Measurements from ENCODE around the gene PCDHGC4. TPM values are rescaled to one million over a fixed set of nuclear protein-coding genes. Genes with fewer than 3 reads are reported as not detected.

The PCDHGC4 gene
- total RNA-seq, 1 experiment from 2014 or later, result 0.40 TPM

GRCh38 chr5:141528291-141528984 is 43.6 kb downstream of the PCDHGC4 start:
- intact Hi-C loops (cut with micrococcal nuclease), result no loop called here

GRCh38 chr5:141529002-141529401 is 44.2 kb downstream of the PCDHGC4 start:
- H3K27me3 Mint-ChIP-seq (ENCODE audit: insufficient read depth, unreplicated experiment), result no peaks in the 10 kb centered on the region
- POLR2A ChIA-PET, result interaction anchor here (0.9 to 13.3 kb wide), 9 partner anchors 14 to 305 kb away, joined by 3 to 167 read pairs (median 4); partner anchors contain the start of genes PCDHB14 and PCDHGC3
- H3K9me3 Mint-ChIP-seq (ENCODE audit: unreplicated experiment), result no peaks in the 10 kb centered on the region
- no peak overlapping the region for H3K4me3 Mint-ChIP-seq (ENCODE audit: unreplicated experiment)
- no TSS peak for BruUV-seq (replicated peaks)
- DNase-seq (ENCODE audit: unreplicated experiment), result no peak
- intact Hi-C loops (cut with micrococcal nuclease), result no loop called here
- peaks cover 62% of the 10 kb centered on the region for H3K36me3 Mint-ChIP-seq (ENCODE audit: insufficient read depth, unreplicated experiment)
- no peak for TF ChIP-seq CTCF (IDR thresholded peaks at IDR 0.05; ENCODE audit: unreplicated experiment)
- peak overlapping the region; percentile 85 for H3K27ac Mint-ChIP-seq (ENCODE audit: low read depth, unreplicated experiment)
- peaks cover 19% of the 10 kb centered on the region for H3K4me1 Mint-ChIP-seq (ENCODE audit: insufficient read depth, unreplicated experiment)
- CTCF ChIA-PET, result interaction anchor here (0.6 to 15.4 kb wide), 16 partner anchors 14 to 338 kb away, joined by 3 to 191 read pairs (median 5); partner anchors contain the start of genes PCDHB10, PCDHB14, PCDHGA10 and PCDHGB5

More at GRCh38 chr5:141528291-141528984, 43.6 kb downstream of the PCDHGC4 start:
- DNase-seq (ENCODE audit: unreplicated experiment), result peak; percentile 27
- Mint-ChIP-seq H3K4me1 (ENCODE audit: insufficient read depth, unreplicated experiment) (peaks cover 19% of the 10 kb centered on the region), H3K4me3 (ENCODE audit: unreplicated experiment) (no peak overlapping the region), H3K9me3 (ENCODE audit: unreplicated experiment) (no peaks in the 10 kb centered on the region), H3K27ac (ENCODE audit: low read depth, unreplicated experiment) (peak overlapping the region; percentile 85), H3K27me3 (ENCODE audit: insufficient read depth, unreplicated experiment) (no peaks in the 10 kb centered on the region), H3K36me3 (ENCODE audit: insufficient read depth, unreplicated experiment) (peaks cover 62% of the 10 kb centered on the region)
- TSS peak; percentile 52 for BruUV-seq (replicated peaks)
- ChIA-PET CTCF (interaction anchor here (0.6 to 15.4 kb wide), 20 partner anchors 8 to 311 kb away, joined by 3 to 191 read pairs (median 4); partner anchors contain the start of genes PCDHB14, PCDHGA10, PCDHGB5 and PCDHGC3), POLR2A (interaction anchor here (0.6 to 13.3 kb wide), 11 partner anchors 13 to 422 kb away, joined by 3 to 167 read pairs (median 4); partner anchors contain the start of genes PCDHB14 and PCDHGC3)
- no peak for TF ChIP-seq CTCF (IDR thresholded peaks at IDR 0.05; ENCODE audit: unreplicated experiment)

- no TSS peak for BruUV-seq (replicated peaks)
These were observed 45.0 kb downstream of the PCDHGC4 start for GRCh38 chr5:141529873-141530272.

More at GRCh38 chr5:141529873-141530272, 45.0 kb downstream of the PCDHGC4 start:
- ChIA-PET POLR2A (interaction anchor here (1.9 to 13.3 kb wide), 2 partner anchors 16 to 28 kb away, joined by 4 to 167 read pairs; no protein-coding TSS in a partner anchor), CTCF (interaction anchor here (0.6 to 15.4 kb wide), 10 partner anchors 8 to 339 kb away, joined by 3 to 191 read pairs (median 12); partner anchors contain the start of genes PCDHB10 and PCDHB14)
- H3K4me3 Mint-ChIP-seq (ENCODE audit: unreplicated experiment), result no peak overlapping the region
- peaks cover 12% of the 10 kb centered on the region for H3K4me1 Mint-ChIP-seq (ENCODE audit: insufficient read depth, unreplicated experiment)
- H3K27ac Mint-ChIP-seq (ENCODE audit: low read depth, unreplicated experiment), result no peak overlapping the region
- H3K9me3 Mint-ChIP-seq (ENCODE audit: unreplicated experiment), result no peaks in the 10 kb centered on the region
- no peak for TF ChIP-seq CTCF (IDR thresholded peaks at IDR 0.05; ENCODE audit: unreplicated experiment)
- H3K36me3 Mint-ChIP-seq (ENCODE audit: insufficient read depth, unreplicated experiment), result peaks cover 62% of the 10 kb centered on the region
- intact Hi-C loops (cut with micrococcal nuclease), result no loop called here
- H3K27me3 Mint-ChIP-seq (ENCODE audit: insufficient read depth, unreplicated experiment), result no peaks in the 10 kb centered on the region
- no peak for DNase-seq (ENCODE audit: unreplicated experiment)

Measured in MCF 10A (cell line).